Ishikawa (cell line): ENCODE results near the gene FAM120A.

Source experiments
- CEBPB ChIP-seq: IDR thresholded peaks from 2 replicates; pipeline ENCODE4 v1.6.1; 2012
- CREB1 ChIP-seq: IDR thresholded peaks from 2 replicates; pipeline ENCODE4 v1.6.1; 2012; ENCODE audit warnings: low read depth
- EGR1 ChIP-seq: IDR thresholded peaks from 2 replicates; pipeline ENCODE4 v1.6.1; 2012
- EP300 ChIP-seq: IDR thresholded peaks from 2 replicates; pipeline ENCODE4 v1.6.1; 2012; ENCODE audit warnings: borderline replicate concordance
- FOXM1 ChIP-seq: IDR thresholded peaks from 2 replicates; pipeline ENCODE4 v1.6.1; 2012; ENCODE audit warnings: low read depth, borderline replicate concordance
- MAX ChIP-seq: IDR thresholded peaks from 2 replicates; pipeline ENCODE4 v1.6.1; 2012
- NFIC ChIP-seq: IDR thresholded peaks from 2 replicates; pipeline ENCODE4 v1.6.1; 2012
- RAD21 ChIP-seq: IDR thresholded peaks from 2 replicates; pipeline ENCODE4 v1.6.1; 2012; ENCODE audit warnings: low read depth
- REST ChIP-seq: IDR thresholded peaks from 2 replicates; pipeline ENCODE4 v1.6.1; 2012; ENCODE audit warnings: low read depth, mild to moderate bottlenecking
- TAF1 ChIP-seq: IDR thresholded peaks from 2 replicates; pipeline ENCODE4 v1.6.1; 2012; ENCODE audit warnings: low read depth, mild to moderate bottlenecking
- TCF12 ChIP-seq: IDR thresholded peaks from 2 replicates; pipeline ENCODE4 v1.6.1; 2012; ENCODE audit warnings: low read depth
- TEAD4 ChIP-seq: IDR thresholded peaks from 2 replicates; pipeline ENCODE4 v1.6.1; 2012
- USF1 ChIP-seq: IDR thresholded peaks from 2 replicates; pipeline ENCODE4 v1.6.1; 2012
- YY1 ChIP-seq: IDR thresholded peaks from 2 replicates; pipeline ENCODE4 v1.6.1; 2012; ENCODE audit warnings: low read depth
- ZBTB7A ChIP-seq: IDR thresholded peaks from 2 replicates; pipeline ENCODE4 v1.6.1; 2012; ENCODE audit warnings: low read depth

Gene FAM120A

GRCh38 chr9:93464876-93465275 is 13.4 kb downstream of the FAM120A start:
- TF ChIP-seq ZBTB7A (no peak), YY1 (no peak), EP300 (no peak), TCF12 (no peak), RAD21 (no peak), CEBPB (no peak), FOXM1 (no peak)

- TF ChIP-seq USF1: no peak
- no peak for TF ChIP-seq REST
- TF ChIP-seq MAX: no peak
- no peak for TF ChIP-seq YY1
- TF ChIP-seq CEBPB: no peak
- TF ChIP-seq NFIC: no peak
- no peak for TF ChIP-seq FOXM1
- no peak for TF ChIP-seq RAD21
Measured at GRCh38 chr9:93465855-93466254, 14.4 kb downstream of the FAM120A start.

- TF ChIP-seq YY1 (no peak), TCF12 (no peak), CEBPB (no peak), REST (no peak), TAF1 (no peak), CREB1 (no peak), RAD21 (no peak), NFIC (no peak), TEAD4 (no peak), FOXM1 (no peak), EP300 (no peak), MAX (no peak), EGR1 (no peak), USF1 (no peak), ZBTB7A (no peak)
Measured at GRCh38 chr9:93466416-93467061, 15.1 kb downstream of the FAM120A start.

- TF ChIP-seq REST (no peak), CREB1 (no peak), EP300 (no peak), FOXM1 (no peak), TAF1 (no peak), TCF12 (no peak), USF1 (no peak), RAD21 (no peak), NFIC (no peak), EGR1 (no peak), CEBPB (no peak), MAX (no peak), TEAD4 (no peak), YY1 (no peak), ZBTB7A (no peak)
Measured at GRCh38 chr9:93467062-93467416, 15.6 kb downstream of the FAM120A start.
